Measurements from ENCODE around the gene SBK3.
A peak's percentile ranks its signal among the peaks of the same experiment; 100 is the strongest.

SBK3 gene

DNA sequence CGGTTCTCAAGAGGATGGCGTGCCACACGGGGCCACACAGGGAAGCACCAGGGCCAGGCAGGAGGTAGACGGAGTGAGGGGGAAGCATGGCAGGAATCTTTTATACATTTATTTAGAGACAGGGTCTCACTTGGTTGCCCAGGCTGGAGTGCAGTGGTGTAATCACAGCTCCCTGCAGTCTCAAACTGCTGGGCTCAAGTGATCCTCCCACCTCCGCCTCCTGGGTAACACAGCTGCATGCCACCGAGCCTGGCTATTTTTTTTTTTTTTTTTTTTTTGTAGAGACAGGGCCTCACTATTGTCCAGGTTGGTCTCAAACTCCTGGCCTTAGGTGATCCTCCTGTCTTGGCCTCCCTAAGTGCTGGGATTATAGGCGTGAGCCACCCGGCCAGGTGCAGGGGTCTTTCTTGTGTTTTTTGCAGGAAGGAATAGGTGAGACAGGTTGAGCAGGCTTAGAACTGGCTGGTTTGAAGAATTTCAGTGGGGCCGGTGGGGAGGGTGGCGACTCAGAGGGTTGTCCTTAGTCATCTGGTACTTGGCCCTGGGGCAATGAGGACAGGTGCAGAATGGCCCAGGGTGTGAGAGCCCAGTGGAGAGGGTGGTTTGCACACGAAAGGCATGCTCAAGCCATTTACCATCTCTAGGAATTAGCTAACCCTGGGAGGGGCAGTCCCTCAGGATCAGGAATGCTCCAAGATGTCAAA is 49.5 kb downstream of the SBK3 start:
- DNase-seq (ENCODE audit: low read depth), result no peak
- TF ChIP-seq, protein P1, sequence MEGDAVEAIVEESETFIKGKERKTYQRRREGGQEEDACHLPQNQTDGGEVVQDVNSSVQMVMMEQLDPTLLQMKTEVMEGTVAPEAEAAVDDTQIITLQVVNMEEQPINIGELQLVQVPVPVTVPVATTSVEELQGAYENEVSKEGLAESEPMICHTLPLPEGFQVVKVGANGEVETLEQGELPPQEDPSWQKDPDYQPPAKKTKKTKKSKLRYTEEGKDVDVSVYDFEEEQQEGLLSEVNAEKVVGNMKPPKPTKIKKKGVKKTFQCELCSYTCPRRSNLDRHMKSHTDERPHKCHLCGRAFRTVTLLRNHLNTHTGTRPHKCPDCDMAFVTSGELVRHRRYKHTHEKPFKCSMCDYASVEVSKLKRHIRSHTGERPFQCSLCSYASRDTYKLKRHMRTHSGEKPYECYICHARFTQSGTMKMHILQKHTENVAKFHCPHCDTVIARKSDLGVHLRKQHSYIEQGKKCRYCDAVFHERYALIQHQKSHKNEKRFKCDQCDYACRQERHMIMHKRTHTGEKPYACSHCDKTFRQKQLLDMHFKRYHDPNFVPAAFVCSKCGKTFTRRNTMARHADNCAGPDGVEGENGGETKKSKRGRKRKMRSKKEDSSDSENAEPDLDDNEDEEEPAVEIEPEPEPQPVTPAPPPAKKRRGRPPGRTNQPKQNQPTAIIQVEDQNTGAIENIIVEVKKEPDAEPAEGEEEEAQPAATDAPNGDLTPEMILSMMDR (IDR thresholded peaks at IDR 0.05; ENCODE audit: control insufficient read depth, insufficient read depth, low read depth, low read length, missing control alignments), result no peak
- H3K4me3 ChIP-seq (ENCODE audit: control insufficient read depth, low read depth, low read length), result no peak overlapping the region

DNA sequence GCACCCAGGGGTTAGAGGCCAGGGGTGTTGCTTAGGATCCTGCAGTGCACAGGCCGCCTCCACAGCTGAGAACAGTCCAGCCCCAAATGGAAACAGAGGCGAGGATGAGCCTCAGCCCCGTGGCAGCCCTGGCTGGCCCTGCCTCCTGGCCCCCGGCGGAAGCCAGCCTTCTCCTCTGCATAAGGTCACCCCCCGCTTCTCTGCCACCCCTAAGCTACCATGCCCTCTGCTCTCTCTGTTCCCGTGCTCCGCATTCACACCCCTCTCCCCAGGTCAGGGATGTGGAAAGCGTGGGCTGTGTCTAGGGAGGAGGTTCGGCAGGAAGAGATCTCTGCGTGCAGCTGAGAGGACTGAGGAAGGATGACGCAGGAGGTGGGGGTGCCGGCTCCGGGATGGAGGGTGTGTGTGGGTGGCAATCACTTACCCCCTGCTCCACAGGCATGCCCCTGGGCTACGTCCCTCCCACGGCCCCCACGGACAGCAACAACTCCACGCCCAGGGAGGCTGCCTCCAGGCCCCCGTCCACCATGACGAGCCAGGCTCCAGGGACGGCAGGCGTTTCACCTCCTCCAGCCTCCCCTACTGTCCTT is 51.1 kb downstream of the SBK3 start:
- H3K4me3 ChIP-seq (ENCODE audit: control insufficient read depth, low read depth, low read length), result peak overlapping the region; percentile 50
- no peak for DNase-seq (ENCODE audit: low read depth)
- TF ChIP-seq, protein P1 (IDR thresholded peaks at IDR 0.05; ENCODE audit: control insufficient read depth, insufficient read depth, low read depth, low read length, missing control alignments), result no peak

DNA sequence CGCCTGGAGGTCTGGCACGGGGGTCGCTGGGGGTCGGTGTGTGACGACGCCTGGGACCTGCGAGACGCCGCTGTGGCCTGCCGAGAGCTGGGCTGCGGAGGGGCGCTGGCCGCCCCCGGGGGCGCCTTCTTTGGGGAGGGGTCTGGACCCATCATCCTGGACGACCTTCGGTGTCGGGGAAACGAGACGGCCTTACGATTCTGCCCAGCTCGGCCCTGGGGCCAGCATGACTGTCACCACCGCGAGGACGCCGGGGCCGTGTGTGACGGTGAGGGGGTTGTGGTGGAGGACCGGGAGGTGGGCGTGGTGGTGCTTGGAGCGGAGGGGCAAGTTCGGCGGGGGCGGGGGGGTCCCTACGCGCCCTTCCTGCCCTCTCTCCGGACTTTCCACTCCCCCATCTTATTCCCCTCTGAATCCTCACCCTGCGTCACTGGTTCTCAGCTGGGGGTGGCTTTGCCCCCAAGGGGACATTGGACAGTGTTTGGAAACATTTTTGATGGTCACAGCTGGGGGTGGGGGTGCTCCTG is 51.6 kb downstream of the SBK3 start:
- TF ChIP-seq, protein P1 (IDR thresholded peaks at IDR 0.05; ENCODE audit: control insufficient read depth, insufficient read depth, low read depth, low read length, missing control alignments), result no peak
- H3K4me3 ChIP-seq (ENCODE audit: control insufficient read depth, low read depth, low read length), result peak overlapping the region; percentile 50
- DNase-seq (ENCODE audit: low read depth), result no peak

DNA sequence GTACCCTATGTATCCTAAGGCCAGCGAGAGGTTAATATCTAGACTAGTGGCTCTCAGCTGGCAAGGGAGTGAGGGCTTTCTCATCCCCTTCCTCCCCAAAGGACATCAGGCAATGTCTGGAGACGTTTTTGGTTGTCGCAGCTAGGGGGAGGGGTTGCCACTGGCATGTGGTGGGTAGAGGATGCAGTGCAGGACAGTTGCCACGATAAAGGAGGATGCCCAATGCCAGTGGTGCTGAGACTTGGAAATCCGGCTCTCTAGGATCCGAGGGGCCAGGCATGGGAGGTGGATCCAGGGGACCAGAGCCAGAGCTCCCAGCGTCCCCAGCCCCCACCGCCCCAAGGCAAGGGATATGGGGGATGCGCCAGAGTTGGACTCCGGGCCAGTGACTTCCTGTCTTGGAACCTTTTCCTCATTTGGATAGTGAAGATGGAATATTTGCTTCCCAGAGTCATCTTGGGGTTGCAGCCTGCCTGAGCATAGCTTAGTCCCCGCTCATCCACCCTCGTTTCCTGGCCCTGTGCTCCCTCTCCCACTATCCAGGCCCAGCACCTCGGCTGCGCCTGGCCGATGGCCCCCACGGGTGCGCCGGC is 52.2 kb downstream of the SBK3 start:
- DNase-seq (ENCODE audit: low read depth), result no peak
- TF ChIP-seq, protein P1 (IDR thresholded peaks at IDR 0.05; ENCODE audit: control insufficient read depth, insufficient read depth, low read depth, low read length, missing control alignments), result no peak
- peak overlapping the region; percentile 50 for H3K4me3 ChIP-seq (ENCODE audit: control insufficient read depth, low read depth, low read length)

DNA sequence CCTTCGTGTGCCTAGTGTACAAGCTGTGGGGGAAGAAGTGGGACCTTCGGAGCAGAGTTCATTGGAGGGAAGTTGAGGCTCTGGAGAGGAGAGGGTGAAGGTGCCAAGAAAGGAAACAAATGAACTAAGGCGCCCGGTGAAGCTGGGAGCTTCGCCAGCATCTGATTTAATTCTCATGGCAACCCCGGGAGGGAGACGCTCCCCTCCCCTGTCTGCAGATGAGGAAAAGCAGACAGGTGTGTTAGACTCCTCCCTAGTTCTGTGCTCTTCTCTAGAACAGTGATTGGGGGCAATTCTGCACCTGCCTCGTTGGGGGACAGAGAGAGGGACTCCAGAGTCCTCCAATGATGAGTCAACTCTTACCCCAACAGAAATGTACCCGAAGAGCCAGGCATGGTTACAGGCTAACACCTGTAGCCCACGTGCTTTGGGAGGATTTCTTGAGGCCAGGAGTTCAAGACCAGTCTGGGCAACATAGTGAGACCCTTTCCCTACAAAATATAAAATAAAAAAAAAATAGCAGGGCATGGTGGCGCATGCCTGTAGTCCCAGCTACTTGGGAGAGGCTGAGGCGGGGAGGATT is 52.9 kb downstream of the SBK3 start:
- DNase-seq (ENCODE audit: low read depth), result no peak
- H3K4me3 ChIP-seq (ENCODE audit: control insufficient read depth, low read depth, low read length), result no peak overlapping the region
- TF ChIP-seq, protein P1 (IDR thresholded peaks at IDR 0.05; ENCODE audit: control insufficient read depth, insufficient read depth, low read depth, low read length, missing control alignments), result no peak

DNA sequence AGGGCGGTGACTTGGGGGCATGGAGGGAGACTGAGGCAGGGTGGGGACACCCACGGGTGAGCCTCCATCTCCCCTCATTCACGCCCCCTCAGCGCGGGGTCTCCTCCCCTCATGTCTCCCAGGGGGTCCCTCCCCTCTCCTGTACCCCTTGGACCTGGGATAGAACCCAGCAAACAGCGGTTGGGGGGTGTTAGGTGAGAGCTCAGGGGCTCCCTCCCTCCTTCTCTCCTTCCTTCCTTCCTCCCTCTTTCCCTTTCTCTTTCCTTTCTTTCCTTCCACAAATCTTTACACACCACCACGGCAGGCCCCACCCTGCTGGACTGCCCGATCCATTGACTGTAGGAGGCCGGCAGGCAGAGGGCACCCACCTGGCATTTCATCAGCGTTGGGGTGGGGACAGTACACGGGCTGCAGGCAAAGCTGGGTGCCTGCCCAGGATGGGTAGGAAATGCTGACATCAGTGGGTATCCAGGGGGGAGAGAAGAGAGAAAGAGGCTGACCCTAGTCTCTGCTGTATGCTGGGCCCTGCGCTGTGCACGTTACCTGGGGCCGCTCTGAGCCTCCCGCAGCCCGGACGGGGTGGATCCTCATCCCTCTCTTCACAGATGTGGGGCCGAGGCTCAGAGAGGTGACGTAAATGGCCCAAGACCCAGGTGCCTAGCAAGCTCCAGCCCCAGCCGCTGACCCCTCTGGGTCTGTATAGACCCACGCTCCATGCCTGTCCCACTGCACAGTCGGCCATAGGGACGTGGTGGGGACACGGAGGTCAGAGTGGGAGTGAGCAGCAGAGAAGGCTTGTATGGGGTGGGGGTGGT is 53.6 kb downstream of the SBK3 start:
- H3K4me3 ChIP-seq (ENCODE audit: control insufficient read depth, low read depth, low read length), result no peak overlapping the region
- DNase-seq (ENCODE audit: low read depth), result no peak
- TF ChIP-seq, protein P1 (IDR thresholded peaks at IDR 0.05; ENCODE audit: control insufficient read depth, insufficient read depth, low read depth, low read length, missing control alignments), result no peak
